Urinary bladder (tissue), 4 donors: ENCODE data around the gene DAGLA. TPM values are rescaled to one million over a fixed set of nuclear protein-coding genes. Genes with fewer than 3 reads are reported as not detected.

Experiments
- DNase-seq: peaks from one replicate; pipeline ENCODE4 v3.0.0-alpha.2; 2015; ENCODE audit errors: extremely low spot score
- H3K27ac ChIP-seq: one replicate; pipeline ENCODE4 v1.5.1; 2013; ENCODE audit warnings: low read depth, mild to moderate bottlenecking, moderate library complexity
- H3K36me3 ChIP-seq: one replicate; pipeline ENCODE4 v1.6.1; 2013; ENCODE audit warnings: mild to moderate bottlenecking, moderate library complexity; ENCODE audit not compliant: insufficient read depth
- H3K4me1 ChIP-seq: one replicate; pipeline ENCODE4 v1.6.1; 2013; ENCODE audit warnings: mild to moderate bottlenecking, moderate library complexity; ENCODE audit not compliant: insufficient read depth
- H3K4me3 ChIP-seq: one replicate; pipeline ENCODE4 v1.5.1; 2013; ENCODE audit warnings: low read depth, low read length
- WGBS: extraction: QIAGEN DNeasy Blood & Tissue Kit; methylation state at CpG from one replicate; pipeline ENCODE4 v1.1.7; 2013; 5-methylcytosine and 5-hydroxymethylcytosine counted together
- polyA plus RNA-seq: library from polyadenylated mRNA; stranded (reverse); fragments of 200-250 nt; gene quantifications from one replicate; pipeline ENCODE4 v1.2.3, GENCODE V29; 2013
- total RNA-seq: library from RNA; depleted of rRNA; stranded (reverse); fragments of >200 nt; gene quantifications from one replicate; pipeline ENCODE4 v1.2.3, GENCODE V29; 2014
- donor health status: healthy with polysubstance abuse.
- donor health status: healthy.

DAGLA gene
- total and polyA plus RNA-seq, 2 donors: 1.8 to 2.5 TPM

DNA sequence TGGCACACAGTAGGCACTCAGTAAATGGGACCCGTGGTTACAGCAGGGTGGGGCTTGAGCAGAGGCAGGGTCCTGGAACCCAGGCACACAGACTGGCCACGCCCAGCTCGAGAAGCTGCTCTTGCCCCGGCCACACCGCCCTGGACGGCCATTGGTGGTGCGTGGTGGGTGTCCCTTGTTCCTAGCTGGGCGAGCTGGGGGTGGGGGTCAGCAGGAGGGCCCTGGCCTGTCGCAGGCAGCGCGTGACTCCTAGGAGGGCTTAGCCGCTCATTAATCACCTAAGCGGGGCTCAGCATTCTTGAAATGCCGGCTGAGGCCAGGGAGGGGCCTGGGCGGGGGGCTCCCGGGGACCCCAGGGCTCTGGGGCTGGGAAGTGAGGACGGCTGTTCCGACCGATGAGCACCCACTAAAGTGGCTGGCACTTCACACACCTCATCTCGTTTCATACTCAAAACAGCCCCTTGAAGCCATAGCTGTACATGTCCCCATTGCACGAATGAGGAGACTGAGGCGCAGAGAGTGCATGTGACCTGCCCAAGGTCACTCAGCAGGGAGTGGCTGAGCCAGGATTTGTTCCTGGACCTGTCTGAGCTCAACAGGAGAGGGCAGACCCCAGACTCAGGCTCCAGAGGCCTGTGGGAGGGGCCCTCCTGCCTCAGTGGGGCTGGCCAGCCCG, 83.9 kb downstream of the DAGLA start:
- no peaks in the 10 kb centered on the region for H3K4me1 ChIP-seq
- no peaks in the 10 kb centered on the region for H3K36me3 ChIP-seq
- DNase-seq: no peak
- 68% methylated on average over 23 of the region's 23 CpGs for WGBS
- no peak overlapping the region for H3K27ac ChIP-seq
- H3K4me3 ChIP-seq: no peak overlapping the region

- Histone ChIP-seq H3K27ac (no peak overlapping the region), H3K36me3 (no peaks in the 10 kb centered on the region), H3K4me3 (no peak overlapping the region), H3K4me1 (no peaks in the 10 kb centered on the region)
- DNase-seq: no peak
- 45% methylated on average over 22 of the region's 22 CpGs for WGBS
Observed at GRCh38 chr11:61764606-61765260, 84.5 kb downstream of the DAGLA start.

GRCh38 chr11:61765550-61766253, 85.5 kb downstream of the DAGLA start:
- Histone ChIP-seq H3K4me3 (no peak overlapping the region), H3K4me1 (no peaks in the 10 kb centered on the region), H3K27ac (no peak overlapping the region), H3K36me3 (no peaks in the 10 kb centered on the region)
- DNase-seq: no peak
- 82% methylated on average over 26 of the region's 26 CpGs for WGBS

GRCh38 chr11:61766353-61766841, 86.2 kb downstream of the DAGLA start:
- no peak for DNase-seq
- no peak overlapping the region for H3K4me3 ChIP-seq
- no peaks in the 10 kb centered on the region for H3K36me3 ChIP-seq
- H3K4me1 ChIP-seq: no peaks in the 10 kb centered on the region
- no peak overlapping the region for H3K27ac ChIP-seq
- 70% methylated on average over 13 of the region's 13 CpGs for WGBS

DNA sequence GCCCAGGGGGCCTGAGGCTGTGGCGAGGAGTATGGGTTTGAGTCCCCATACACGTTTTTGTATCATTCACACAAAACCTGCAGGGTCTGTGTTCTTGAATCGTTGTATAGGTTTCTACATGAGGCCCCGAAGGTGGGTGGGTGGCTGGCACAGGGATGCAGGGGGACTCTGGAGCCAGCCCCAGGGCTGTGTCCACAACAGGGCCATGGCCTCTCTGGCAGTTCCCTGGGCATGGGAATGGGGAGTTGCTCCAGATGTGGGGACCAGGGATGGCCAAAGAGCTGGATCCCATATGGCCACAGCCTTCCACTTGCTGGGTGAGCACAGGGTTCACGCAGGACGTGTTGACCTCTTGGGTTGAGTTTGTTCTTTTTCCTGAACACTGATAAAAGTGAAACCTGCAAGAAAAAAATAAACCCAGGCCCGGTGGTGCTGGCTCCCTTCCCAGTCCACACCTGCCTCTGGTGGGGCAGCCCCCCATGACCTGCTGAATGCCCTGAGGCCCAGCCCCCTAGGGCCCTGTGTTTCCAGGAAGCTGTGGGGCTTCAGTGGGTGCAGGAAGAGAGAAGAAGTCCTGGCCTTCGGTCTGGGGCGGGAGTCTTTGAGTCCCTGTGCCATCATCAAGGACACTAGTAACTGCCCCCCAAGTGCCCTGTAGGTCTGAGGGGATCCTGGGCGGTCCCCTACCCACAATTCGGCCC, 88.3 kb downstream of the DAGLA start:
- no peak overlapping the region for H3K27ac ChIP-seq
- 75% methylated on average over 11 of the region's 11 CpGs for WGBS

GRCh38 chr11:61769169-61769920, 89.2 kb downstream of the DAGLA start:
- Histone ChIP-seq H3K36me3 (no peaks in the 10 kb centered on the region), H3K4me1 (no peaks in the 10 kb centered on the region), H3K27ac (no peak overlapping the region), H3K4me3 (no peak overlapping the region)
- 51% methylated on average over 33 of the region's 33 CpGs for WGBS
- DNase-seq: no peak

More for the DNA sequence above, 88.3 kb downstream of the DAGLA start:
- no peaks in the 10 kb centered on the region for H3K4me1 ChIP-seq
- H3K36me3 ChIP-seq: no peaks in the 10 kb centered on the region
- no peak for DNase-seq
- H3K4me3 ChIP-seq: no peak overlapping the region

- DNase-seq: no peak
- no peak overlapping the region for H3K27ac ChIP-seq
- 84% methylated on average over 20 of the region's 20 CpGs for WGBS
Observed at GRCh38 chr11:61769946-61770683, 89.9 kb downstream of the DAGLA start.

DNA sequence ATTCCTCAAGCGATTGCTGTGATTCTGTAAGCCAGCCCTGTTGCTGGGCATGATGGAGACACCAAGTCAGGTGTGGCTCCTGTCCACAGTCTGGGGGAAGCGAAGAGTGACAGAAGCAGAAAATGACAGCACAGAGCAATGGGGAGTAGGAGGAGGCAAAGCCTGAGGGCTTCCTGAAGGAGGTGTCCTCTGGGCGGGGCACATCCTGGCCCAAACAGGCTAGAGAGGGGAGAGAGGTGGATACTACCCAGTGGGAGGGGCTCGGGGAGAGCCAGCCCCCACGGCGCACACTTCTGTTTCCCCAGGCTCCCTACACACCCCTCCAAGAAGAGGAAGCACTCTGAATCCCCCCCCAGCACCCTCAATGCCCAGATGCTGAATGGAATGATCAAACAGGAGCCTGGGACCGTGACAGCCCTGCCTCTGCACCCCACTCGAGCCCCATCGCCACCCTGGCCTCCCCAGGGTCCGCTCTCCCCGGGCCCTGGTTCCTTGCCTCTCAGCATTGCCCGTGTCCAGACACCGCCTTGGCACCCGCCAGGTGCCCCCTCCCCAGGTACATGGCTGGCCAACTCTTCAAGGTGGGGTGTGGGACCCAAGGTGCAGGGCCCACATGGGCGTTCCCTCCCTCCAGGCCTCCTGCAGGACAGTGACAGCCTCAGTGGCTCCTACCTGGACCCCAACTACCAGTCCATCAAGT, 91.2 kb downstream of the DAGLA start:
- no peak overlapping the region for H3K4me3 ChIP-seq
- 85% methylated on average over 15 of the region's 15 CpGs for WGBS
- no peaks in the 10 kb centered on the region for H3K4me1 ChIP-seq
- no peak overlapping the region for H3K27ac ChIP-seq
- H3K36me3 ChIP-seq: no peaks in the 10 kb centered on the region
- DNase-seq: no peak

More at GRCh38 chr11:61769946-61770683, 89.9 kb downstream of the DAGLA start:
- no peak overlapping the region for H3K4me3 ChIP-seq
- H3K36me3 ChIP-seq: no peaks in the 10 kb centered on the region
- no peaks in the 10 kb centered on the region for H3K4me1 ChIP-seq

DNA sequence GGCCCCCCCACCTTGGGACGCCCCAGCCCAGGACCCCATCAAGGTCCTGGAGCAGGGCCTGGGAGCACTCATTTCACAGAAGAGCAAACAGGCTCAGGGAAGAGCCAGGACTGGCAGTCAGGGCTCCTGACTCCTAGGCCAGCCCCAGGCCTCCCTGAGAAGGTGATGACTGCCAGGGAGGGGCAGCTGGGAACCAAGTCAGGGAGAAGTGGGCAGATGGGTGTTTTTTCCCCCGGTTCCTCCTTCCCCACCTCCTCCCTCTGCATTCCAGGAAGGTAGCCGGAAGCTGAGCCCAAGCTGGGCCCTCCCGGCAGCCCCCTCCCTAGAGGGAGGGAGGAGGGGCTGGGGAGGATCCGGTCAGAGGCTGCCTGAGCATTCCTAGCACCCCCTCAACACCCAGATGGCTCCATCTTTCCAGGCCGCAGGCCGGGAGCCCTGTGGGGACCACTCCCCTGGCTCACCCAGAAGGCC, 91.8 kb downstream of the DAGLA start:
- no peak for DNase-seq
- H3K4me1 ChIP-seq: no peaks in the 10 kb centered on the region
- no peaks in the 10 kb centered on the region for H3K36me3 ChIP-seq
- 51% methylated on average over 7 of the region's 7 CpGs for WGBS
- no peak overlapping the region for H3K27ac ChIP-seq
- no peak overlapping the region for H3K4me3 ChIP-seq

DNA sequence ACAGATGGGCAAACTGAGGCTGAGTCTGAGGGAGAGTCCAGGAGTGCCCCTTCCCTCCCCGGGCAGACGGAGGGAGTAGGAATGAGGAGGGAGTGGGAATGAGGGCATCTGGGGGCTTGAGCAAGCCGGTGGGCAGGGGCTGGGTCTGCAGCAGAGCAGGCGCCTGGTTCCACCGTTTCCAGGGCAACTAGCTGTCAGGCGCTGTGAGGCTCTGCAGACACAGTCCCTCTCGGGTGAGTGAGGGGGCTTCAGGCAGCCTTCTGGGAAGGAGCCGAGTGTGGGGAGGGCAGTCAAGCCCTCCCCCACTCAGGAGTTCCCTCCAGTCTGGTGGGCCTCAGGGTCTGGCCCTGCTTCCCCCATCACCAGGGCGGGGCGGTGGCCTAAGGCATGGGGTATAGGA, 93.2 kb downstream of the DAGLA start:
- Histone ChIP-seq H3K4me3 (no peak overlapping the region), H3K4me1 (no peaks in the 10 kb centered on the region), H3K36me3 (no peaks in the 10 kb centered on the region), H3K27ac (no peak overlapping the region)
- no peak for DNase-seq
- WGBS: 64% methylated on average over 10 of the region's 10 CpGs

DNA sequence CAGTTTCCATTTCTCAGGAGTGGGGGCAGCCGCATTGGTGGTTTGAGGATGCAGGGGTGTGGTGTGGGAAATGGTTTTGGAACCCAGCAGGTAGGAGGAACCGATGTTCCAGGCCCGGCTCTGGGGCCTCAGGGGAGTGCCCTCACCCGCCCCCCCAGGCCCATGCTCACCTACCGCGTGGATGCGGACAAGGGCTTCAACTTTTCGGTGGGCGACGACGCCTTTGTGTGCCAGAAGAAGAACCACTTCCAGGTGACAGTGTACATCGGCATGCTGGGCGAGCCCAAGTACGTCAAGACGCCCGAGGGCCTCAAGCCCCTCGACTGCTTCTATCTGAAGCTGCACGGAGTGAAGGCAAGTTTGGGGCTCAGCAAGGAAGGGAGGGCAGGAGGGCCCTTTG, 93.6 kb downstream of the DAGLA start:
- 82% methylated on average over 18 of the region's 18 CpGs for WGBS

DNA sequence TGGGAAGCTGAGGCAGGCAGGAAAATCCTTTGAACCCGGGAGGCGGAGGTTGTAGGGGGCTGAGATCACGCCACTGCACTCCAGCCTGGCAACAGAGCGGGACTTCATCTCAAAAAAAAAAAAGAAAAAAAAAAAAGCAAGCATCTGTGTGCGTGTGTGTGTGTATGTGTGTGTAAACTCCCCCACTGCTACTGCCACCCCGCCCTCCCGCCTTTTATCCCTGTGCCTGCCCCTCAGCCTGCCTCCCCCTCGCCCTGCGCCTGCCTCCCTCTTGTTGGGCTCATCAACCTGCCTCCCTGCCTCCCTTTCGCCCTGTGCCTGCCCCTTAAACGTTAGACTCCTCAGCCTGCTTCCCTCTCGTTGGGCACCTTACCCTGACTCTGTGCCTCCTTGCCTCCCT, 94.2 kb downstream of the DAGLA start:
- Histone ChIP-seq H3K4me1 (no peaks in the 10 kb centered on the region), H3K4me3 (no peak overlapping the region), H3K27ac (no peak overlapping the region), H3K36me3 (no peaks in the 10 kb centered on the region)
- 82% methylated on average over 12 of the region's 12 CpGs for WGBS
- no peak for DNase-seq

More for the DNA sequence above, 93.6 kb downstream of the DAGLA start:
- DNase-seq: no peak
- Histone ChIP-seq H3K4me1 (no peaks in the 10 kb centered on the region), H3K36me3 (no peaks in the 10 kb centered on the region), H3K27ac (no peak overlapping the region), H3K4me3 (no peak overlapping the region)
